IgD-negative memory B cell (primary cell): ENCODE measurements around the gene TTC32. TPM values are rescaled to one million over a fixed set of nuclear protein-coding genes. Genes with fewer than 3 reads are reported as not detected.

Experiments
- H3K27ac Mint-ChIP-seq, 3 donors: one replicate each; pipeline ENCODE4 v1.8.0; 2020 to 2022; ENCODE audit warnings: mild to moderate bottlenecking in 3 of 3, mixed read lengths in 3 of 3, moderate library complexity in 1 of 3
- H3K27me3 Mint-ChIP-seq: one replicate; pipeline ENCODE4 v1.8.0; 2021; ENCODE audit warnings: mixed read lengths
- H3K36me3 Mint-ChIP-seq: one replicate; pipeline ENCODE4 v1.8.0; 2020; ENCODE audit warnings: mild to moderate bottlenecking, mixed read lengths
- H3K4me1 Mint-ChIP-seq, 3 donors: one replicate each; pipeline ENCODE4 v1.8.0; 2020 to 2022; ENCODE audit warnings: mixed read lengths in 3 of 3, mild to moderate bottlenecking in 1 of 3
- H3K4me3 Mint-ChIP-seq, 4 donors: one replicate each; pipeline ENCODE4 v1.8.0; 2020 to 2022; ENCODE audit warnings: mild to moderate bottlenecking in 4 of 4, mixed read lengths in 4 of 4, moderate library complexity in 3 of 4
- H3K9me3 Mint-ChIP-seq, 3 donors: one replicate each; pipeline ENCODE4 v1.8.0; 2020 to 2021; ENCODE audit warnings: mixed read lengths in 3 of 3, mild to moderate bottlenecking in 1 of 3
- polyA plus RNA-seq: library from polyadenylated mRNA; unstranded; fragments of 300-500 nt; fragmentation: Illumina TruSeq; gene quantifications from one replicate; pipeline ENCODE4 v1.2.3, GENCODE V29; 2021

TTC32 gene
- polyA plus RNA-seq, 1 donor from 2014 or later = 18.3 TPM

DNA sequence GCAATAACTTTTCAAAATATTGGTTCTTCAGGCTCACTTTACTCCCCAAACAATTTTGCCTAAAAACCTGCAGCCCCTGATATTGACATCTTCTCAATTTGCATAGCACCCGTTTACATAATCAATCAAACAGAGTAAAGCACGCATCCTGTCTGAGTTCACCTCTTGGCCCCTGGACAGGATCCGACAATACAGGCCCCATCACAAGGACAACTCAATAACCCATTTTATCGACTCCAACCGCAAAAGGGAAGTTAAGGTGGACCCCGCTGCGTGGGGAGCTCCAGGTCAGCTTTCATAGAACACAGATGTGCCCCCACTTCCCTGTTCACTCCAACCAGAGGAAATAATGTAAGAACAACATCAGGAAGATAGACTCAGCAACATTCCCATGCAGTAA is 44.7 kb downstream of the TTC32 start:
- H3K9me3 Mint-ChIP-seq = no peaks in the 10 kb centered on the region
- H3K4me3 Mint-ChIP-seq = no peak overlapping the region
- H3K4me1 Mint-ChIP-seq = no peaks in the 10 kb centered on the region
- H3K27ac Mint-ChIP-seq = no peak overlapping the region
- H3K27me3 Mint-ChIP-seq = peaks cover 13% of the 10 kb centered on the region
- H3K36me3 Mint-ChIP-seq = no peaks in the 10 kb centered on the region

DNA sequence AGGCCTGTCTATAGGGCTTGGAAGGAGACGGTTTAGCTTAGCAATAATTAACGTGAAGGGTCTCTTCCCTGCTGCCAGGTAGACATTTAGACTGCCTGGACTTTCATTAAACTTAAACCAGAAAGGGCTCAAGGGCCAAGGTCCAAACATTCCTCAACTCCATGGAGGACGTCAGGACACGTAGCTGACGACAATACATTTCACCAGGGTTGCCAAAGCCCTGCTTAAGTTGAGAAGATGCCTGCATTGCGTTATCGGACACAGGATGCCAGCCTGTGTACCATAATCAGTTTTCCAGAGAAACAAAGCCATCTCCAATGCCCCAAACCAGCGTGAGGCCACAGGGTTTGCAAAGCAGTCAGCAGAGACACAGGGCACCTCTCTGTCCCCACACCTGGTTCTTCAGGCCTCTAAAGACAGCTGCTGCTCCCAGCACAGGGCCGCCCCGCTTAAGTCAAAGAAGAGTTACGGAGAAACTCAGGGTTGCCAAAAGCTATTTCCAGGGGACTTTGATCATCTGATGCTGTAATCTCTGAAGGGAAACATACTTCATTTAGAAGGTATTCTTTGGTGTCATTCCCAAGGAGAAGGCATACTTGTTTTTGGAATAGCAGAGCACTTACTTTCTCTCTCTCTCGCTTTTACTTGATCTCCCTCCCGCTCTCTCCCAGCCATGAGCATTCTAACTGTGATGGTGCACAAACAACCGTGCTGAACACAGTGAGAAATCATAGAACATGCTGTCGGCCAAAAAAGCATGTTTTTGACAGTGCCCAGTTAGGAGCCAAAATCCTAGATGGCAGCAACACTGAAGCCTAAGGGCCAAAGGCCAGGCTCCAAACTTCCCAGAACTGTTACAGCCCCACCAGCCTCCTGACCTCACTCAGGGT is 46.0 kb downstream of the TTC32 start:
- no peak overlapping the region for H3K4me3 Mint-ChIP-seq
- no peaks in the 10 kb centered on the region for H3K9me3 Mint-ChIP-seq
- no peaks in the 10 kb centered on the region for H3K36me3 Mint-ChIP-seq
- H3K27ac Mint-ChIP-seq = no peak overlapping the region
- H3K27me3 Mint-ChIP-seq = peaks cover 13% of the 10 kb centered on the region
- no peaks in the 10 kb centered on the region for H3K4me1 Mint-ChIP-seq

DNA sequence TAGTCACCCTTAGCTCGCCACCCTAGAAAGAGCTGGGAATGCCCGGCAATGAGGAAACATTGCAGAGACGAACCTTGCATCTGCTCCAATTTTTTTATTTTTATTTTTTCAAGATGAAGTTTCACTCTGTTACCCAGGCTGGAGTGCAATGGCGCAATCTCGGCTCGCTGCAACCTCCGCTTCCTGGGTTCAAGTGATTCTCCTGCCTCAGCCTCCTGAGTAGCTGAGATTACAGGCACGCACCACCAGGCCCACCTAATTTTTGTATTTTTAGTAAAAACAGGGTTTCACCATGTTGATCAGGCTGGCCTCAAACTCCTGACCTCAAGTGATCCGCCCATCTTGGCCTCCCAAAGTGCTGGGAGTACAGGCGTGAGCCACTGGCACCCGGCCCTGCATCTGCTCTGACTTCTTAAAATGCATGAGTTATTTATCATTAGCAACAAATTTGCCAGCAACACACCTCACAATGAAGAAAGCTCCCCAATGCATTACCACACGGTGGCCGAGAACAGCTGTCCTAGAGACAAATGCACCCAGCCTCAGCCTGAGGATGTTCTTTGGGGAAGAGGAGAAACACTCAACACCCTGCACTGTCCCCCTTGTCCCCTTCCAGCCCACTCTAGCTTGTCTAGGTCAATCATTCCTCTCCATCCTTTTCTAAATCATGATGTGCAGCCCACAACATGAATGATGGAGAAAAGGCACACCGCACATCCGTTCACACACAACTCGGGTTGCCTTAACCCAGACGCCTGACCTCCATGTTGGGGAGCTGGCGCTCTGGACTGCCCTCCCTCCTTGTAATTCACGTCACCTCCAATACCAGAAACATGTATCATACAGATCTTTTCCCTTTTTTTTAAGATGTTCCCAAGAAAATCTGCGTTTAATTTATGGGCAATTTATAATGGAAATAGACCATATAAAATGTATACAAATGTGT is 46.9 kb downstream of the TTC32 start:
- Mint-ChIP-seq H3K4me1 (no peaks in the 10 kb centered on the region), H3K4me3 (no peak overlapping the region), H3K9me3 (no peaks in the 10 kb centered on the region), H3K27ac (no peak overlapping the region), H3K36me3 (no peaks in the 10 kb centered on the region), H3K27me3 (peaks cover 11% of the 10 kb centered on the region)

DNA sequence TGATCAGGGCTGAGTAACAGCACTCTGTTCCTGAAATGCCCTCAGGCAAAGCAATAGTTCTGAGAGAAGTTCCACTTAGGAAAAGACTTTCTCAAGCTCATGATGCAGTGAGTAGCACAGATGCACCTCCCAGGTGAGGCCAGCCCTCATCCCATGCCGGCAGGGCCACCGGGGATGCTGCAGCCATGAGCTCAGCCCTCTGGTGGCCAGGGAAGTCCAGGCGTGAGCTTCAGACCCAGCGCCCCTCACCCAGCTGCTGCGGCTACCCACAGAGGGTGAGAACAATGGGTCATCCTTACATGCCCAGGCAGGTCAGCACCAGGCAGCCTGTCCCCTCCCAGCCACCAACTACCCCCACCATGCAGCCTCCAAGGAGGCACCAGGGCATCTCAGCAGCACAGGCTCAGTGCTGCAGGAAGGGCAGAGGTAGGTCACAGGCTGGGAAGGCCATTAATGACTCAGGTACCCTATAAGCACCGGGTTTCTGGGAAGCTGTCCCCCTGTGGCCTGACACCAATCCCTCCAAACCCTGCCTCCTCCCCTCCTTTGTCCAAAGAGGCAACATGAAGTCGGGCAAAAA is 50.6 kb downstream of the TTC32 start:
- Mint-ChIP-seq H3K4me3 (no peak overlapping the region), H3K36me3 (no peaks in the 10 kb centered on the region), H3K9me3 (peaks cover 0 to 4% (median 0%) of the 10 kb centered on the region in 3 donors), H3K4me1 (no peaks in the 10 kb centered on the region), H3K27ac (no peak overlapping the region), H3K27me3 (peaks cover 7% of the 10 kb centered on the region)

DNA sequence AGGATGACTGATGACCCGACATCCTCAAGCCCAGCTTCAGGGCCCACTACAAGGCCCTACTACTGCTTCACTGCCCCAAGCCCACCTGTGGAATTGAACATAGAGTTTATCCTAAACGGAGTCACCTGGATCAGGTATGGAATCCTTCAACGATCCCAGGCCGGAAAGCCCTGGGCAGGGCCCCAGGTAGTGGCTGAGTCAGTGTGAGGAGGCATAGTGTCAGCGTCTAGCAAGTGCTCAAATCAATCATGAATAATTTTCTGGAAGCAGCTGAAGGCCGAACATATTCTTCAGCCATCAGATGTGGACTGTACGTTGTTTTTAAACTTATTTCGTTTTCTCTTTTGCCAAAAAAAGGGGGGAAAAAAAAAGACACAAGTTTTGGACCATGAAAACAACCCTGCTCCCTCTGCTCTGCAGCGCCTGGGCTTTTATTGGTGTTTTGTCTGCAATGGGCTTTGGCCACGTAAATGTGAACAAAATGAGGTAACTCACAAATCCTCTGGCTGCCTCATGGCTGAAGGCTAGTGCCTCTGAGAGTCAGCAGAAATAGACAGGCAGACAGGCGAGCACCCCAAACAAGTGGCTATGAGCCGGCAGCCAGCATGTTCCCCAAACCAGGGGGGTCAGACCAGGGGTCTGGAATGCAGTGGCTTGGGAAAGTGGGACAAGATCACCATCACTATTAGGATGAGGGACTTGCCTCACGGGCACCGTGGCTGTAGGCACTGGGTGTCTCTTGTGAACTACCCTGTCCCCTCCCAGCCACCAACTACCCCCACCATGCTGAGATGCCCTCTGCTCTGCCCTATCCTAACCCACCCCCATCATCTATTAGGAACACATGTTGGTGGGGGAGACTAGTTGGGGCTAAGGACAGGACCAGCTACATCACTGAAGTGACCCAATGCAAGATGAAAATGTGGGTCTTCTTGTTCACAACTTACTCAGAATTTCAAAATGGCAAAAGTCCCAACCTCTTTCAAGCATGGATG is 51.4 kb downstream of the TTC32 start:
- H3K27me3 Mint-ChIP-seq = peaks cover 7% of the 10 kb centered on the region
- H3K9me3 Mint-ChIP-seq = peaks cover 0 to 4% (median 0%) of the 10 kb centered on the region in 3 donors
- H3K36me3 Mint-ChIP-seq = no peaks in the 10 kb centered on the region
- no peaks in the 10 kb centered on the region for H3K4me1 Mint-ChIP-seq
- no peak overlapping the region for H3K27ac Mint-ChIP-seq
- H3K4me3 Mint-ChIP-seq = peak overlapping the region in 1 of 4 donors; percentile 53

DNA sequence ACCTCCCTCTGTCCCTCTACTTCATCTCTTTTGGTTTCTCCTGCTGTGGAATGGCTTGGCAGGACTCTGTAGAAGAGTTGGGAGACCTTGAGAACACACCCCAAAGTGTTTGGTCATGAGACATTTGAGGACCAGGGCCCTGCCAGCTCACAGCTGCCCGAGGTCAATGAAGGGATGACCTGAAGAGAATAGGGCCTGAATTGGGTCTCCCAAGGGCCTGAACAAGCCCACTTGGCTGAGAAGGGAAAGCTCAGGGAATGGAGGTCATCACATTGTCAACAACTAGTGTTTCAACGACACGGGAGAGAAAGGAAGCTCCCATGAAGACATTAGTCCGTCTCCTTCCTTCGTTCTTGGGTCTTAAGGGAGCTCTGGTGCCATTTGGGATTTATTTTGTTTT is 52.8 kb downstream of the TTC32 start:
- no peaks in the 10 kb centered on the region for H3K4me1 Mint-ChIP-seq
- peaks cover 0 to 4% (median 0%) of the 10 kb centered on the region in 3 donors for H3K9me3 Mint-ChIP-seq
- no peak overlapping the region for H3K27ac Mint-ChIP-seq
- H3K36me3 Mint-ChIP-seq = peaks cover 2% of the 10 kb centered on the region
- peaks cover 3% of the 10 kb centered on the region for H3K27me3 Mint-ChIP-seq
- no peak overlapping the region for H3K4me3 Mint-ChIP-seq

DNA sequence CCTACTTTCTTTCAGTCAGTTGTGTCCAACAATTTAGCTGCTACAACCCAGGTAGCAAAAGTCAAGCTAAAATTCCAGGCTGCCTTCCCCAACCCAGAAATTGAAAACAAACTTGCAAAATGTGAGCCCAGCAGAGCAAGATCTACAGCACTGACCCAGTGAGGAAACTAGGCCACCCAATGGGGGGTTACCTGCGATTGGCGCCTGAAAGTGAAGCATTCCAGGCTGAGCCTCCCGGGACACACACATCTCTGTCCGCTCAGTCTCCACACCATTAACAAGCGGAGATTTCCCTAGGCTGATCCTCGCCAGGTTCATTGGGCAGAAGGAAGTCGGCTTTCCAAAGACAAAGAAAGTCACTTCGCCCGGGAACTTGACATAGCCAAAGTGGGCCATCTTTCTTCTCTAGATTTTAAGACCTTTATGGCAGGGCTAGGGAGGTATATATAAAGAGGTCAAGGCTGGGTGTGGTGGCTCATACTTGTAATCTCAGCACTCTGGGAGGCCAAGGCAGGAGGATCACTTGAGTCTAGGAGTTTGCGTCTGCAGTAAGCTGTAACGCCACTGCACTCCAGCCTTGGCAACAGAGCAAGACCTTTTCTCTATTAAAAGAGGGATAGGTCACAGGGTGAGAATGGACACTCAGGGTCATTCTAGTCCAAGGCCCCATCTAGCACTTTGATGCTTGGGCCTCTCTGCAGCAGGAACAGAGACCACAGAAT is 53.6 kb downstream of the TTC32 start:
- Mint-ChIP-seq H3K4me3 (no peak overlapping the region), H3K27ac (no peak overlapping the region), H3K27me3 (peaks cover 3% of the 10 kb centered on the region), H3K36me3 (peaks cover 2% of the 10 kb centered on the region), H3K9me3 (peaks cover 0 to 4% (median 0%) of the 10 kb centered on the region in 3 donors), H3K4me1 (no peaks in the 10 kb centered on the region)

DNA sequence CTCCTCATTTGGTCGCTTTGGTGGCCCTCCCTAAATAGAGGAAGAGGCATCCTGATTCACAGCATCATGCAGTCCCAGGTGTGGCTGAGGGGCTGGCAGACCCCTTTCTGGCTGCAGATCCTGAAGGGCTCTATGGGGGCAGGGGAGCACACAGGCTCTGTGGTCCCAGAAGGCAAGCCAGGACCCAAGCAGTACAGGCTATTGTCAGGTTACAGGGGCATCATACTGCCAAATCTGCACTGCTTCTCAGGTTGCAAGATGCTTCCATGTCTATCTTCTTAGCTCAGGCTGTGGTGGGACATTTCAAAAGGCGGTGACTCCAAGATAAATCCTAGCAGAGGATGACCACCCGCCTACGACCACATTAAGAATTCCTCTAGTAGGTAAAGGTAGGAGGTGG is 54.3 kb downstream of the TTC32 start:
- Mint-ChIP-seq H3K4me1 (no peaks in the 10 kb centered on the region), H3K27ac (no peak overlapping the region), H3K4me3 (no peak overlapping the region), H3K9me3 (peaks cover 0 to 4% (median 0%) of the 10 kb centered on the region in 3 donors), H3K36me3 (peaks cover 2% of the 10 kb centered on the region), H3K27me3 (peaks cover 3% of the 10 kb centered on the region)

Other genes starting within 250 kb of the TTC32 start
- 1.3 TPM for gene WDR35, start 88.1 kb upstream of the TTC32 start, polyA plus RNA-seq
- not detected for gene MATN3, start 110.7 kb upstream of the TTC32 start, polyA plus RNA-seq
- gene LAPTM4A, start 149.6 kb upstream of the TTC32 start, polyA plus RNA-seq = 185 TPM